Measurements from ENCODE around the gene CHAC1.

CHAC1 gene

DNA sequence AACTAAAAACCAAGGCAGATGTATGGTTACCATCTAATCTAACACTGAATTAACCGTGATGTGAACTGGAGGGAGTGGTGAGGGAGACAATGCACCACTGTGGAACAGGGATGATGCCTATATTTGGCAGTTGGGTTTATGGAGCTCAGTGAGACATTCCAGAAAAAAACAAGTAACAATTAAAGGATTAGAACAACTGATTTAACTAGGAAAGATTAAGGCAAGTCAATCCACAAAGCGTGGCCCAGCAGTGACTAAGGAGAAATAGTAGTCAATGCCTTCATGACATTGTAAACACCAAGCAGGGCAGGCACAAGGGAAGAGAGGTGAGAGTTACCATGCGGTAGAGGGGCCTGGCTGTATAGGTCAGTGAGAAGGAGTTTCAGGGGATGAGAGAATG, 38.1 kb downstream of the CHAC1 start:
- DNase-seq (ENCODE audit: low read depth): no peak
- TF ChIP-seq, protein P1, sequence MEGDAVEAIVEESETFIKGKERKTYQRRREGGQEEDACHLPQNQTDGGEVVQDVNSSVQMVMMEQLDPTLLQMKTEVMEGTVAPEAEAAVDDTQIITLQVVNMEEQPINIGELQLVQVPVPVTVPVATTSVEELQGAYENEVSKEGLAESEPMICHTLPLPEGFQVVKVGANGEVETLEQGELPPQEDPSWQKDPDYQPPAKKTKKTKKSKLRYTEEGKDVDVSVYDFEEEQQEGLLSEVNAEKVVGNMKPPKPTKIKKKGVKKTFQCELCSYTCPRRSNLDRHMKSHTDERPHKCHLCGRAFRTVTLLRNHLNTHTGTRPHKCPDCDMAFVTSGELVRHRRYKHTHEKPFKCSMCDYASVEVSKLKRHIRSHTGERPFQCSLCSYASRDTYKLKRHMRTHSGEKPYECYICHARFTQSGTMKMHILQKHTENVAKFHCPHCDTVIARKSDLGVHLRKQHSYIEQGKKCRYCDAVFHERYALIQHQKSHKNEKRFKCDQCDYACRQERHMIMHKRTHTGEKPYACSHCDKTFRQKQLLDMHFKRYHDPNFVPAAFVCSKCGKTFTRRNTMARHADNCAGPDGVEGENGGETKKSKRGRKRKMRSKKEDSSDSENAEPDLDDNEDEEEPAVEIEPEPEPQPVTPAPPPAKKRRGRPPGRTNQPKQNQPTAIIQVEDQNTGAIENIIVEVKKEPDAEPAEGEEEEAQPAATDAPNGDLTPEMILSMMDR (conservative IDR thresholded peaks at IDR 0.05; ENCODE audit: control insufficient read depth, insufficient read depth, low read depth, low read length): no peak
- no peak overlapping the region for H3K4me3 ChIP-seq (ENCODE audit: control insufficient read depth, low read depth, low read length)

DNA sequence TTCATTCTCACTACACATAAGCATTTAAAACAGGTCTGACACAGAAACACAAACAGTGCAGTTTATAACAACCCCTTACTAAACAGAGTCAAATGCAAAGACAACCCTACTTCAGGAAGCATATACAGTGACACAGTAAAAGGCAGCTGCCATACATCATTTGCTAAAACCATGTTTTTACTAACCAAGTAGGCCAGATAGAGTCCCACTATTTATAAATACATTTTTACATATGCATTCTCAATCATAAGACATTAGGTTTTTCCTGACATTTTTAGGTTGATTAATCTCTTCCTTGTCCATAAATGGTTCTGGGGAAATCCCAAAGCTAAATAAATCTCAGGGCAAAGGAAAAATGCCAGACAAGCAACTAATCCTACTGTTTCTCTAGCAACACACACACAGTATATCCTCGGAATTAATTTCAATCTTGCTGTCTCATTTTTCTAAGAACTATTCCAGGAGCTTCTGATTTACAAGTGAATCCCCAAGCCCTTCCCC, 39.0 kb downstream of the CHAC1 start:
- TF ChIP-seq, protein P1 (conservative IDR thresholded peaks at IDR 0.05; ENCODE audit: control insufficient read depth, insufficient read depth, low read depth, low read length): no peak
- DNase-seq (ENCODE audit: low read depth): no peak
- H3K4me3 ChIP-seq (ENCODE audit: control insufficient read depth, low read depth, low read length): no peak overlapping the region

DNA sequence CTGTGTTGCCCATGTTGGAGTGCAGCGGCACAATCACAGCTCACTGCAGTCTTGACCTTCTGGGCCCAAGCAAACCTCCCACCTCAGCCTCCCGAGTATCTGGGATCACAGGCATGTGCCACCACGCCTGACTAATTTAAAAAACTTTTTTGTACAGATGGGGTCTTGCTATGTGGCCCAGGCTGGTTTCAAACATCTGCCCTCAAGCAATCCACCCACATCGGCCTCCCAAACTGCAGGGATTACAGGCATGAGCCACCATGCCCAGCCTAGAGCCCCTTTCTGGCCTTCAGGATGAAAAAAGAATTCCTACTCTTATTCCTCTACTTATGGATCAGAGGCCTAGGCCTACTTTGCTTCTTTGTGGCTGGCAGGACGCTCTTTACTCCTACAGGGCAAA, 39.6 kb downstream of the CHAC1 start:
- no peak for DNase-seq (ENCODE audit: low read depth)
- TF ChIP-seq, protein P1 (conservative IDR thresholded peaks at IDR 0.05; ENCODE audit: control insufficient read depth, insufficient read depth, low read depth, low read length): no peak
- H3K4me3 ChIP-seq (ENCODE audit: control insufficient read depth, low read depth, low read length): no peak overlapping the region

DNA sequence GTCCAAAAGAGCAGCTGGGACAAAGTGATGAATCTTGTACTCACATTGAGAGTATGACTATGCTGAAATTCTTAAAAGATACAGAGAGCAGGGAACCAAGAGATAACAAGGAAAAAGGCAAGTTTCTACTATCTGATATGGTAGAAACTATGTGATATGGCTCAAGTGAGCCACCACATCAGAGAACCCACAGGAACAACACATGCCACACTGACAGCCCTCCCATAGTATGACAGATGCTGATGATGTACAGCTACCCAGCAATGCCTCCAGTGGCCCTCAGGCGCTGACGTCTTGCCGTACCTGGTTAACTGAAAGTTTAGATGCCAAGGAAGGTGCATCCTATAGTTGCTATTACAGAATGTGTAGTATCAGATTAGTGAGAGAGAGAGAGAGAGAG, 42.4 kb downstream of the CHAC1 start:
- TF ChIP-seq, protein P1 (conservative IDR thresholded peaks at IDR 0.05; ENCODE audit: control insufficient read depth, insufficient read depth, low read depth, low read length): no peak

DNA sequence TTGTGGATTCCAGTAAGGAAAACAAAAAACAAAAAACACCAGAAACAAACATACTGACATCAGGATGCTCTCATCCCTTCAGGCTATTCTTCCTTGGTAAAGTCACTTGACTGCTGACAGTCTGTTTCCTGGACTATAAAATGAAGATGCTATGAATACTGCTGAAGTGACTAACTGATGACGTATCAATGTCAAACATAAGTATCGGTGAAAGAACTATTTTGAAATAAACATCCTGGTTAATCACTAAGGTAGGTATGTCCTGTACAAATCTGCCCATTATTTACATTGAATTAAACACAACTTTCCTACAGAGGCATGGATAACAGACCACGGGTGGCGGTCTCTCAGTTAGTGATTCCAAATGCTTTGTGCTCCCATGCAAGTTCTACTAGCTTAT, 45.9 kb downstream of the CHAC1 start:
- no peak overlapping the region for H3K4me3 ChIP-seq (ENCODE audit: control insufficient read depth, low read depth, low read length)
- TF ChIP-seq, protein P1 (conservative IDR thresholded peaks at IDR 0.05; ENCODE audit: control insufficient read depth, insufficient read depth, low read depth, low read length): no peak
- DNase-seq (ENCODE audit: low read depth): peak; percentile 85

More for the DNA sequence above, 42.4 kb downstream of the CHAC1 start:
- DNase-seq (ENCODE audit: low read depth): no peak
- no peak overlapping the region for H3K4me3 ChIP-seq (ENCODE audit: control insufficient read depth, low read depth, low read length)

DNA sequence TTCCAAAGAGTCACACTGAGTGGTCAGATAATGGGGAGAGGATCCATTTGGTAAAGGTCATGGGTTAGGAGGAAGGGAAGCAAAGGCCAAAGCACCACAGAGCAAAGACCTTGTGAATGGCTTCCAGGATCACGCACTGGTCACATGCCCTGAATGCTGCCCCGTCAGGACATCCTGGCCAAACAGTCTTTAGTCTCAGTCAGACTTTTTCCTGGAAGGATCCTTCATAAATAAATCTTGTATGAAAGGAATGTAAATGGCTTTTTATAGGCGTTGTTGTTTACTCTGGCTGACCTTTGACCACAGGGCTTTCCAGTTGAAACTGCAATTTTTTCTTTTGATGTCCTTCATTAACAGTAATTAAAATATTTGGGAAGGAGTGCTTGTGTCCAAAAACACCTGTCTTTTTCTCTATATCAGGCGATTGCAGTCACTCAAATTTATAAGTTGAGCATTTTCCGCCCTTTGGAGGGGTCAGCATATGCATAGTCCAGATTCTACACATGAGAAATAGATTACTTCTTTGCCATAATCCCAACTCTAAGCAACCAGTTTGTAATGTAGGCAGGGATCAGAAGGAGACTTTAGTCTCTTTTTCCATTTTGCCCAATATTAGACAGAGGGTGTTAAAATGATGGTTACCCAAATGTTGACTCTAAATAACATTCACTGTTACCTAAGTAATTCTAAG, 48.4 kb downstream of the CHAC1 start:
- no peak overlapping the region for H3K4me3 ChIP-seq (ENCODE audit: control insufficient read depth, low read depth, low read length)
- TF ChIP-seq, protein P1 (conservative IDR thresholded peaks at IDR 0.05; ENCODE audit: control insufficient read depth, insufficient read depth, low read depth, low read length): no peak
- no peak for DNase-seq (ENCODE audit: low read depth)
